Colon (tissue), 2 donors: Measurements from ENCODE around the gene TTLL4.
"Not testable (repeated sequence)": the region's sequence is repeated elsewhere in the genome, so short reads cannot be mapped to it uniquely, and the experiment has no call there.

Experiments
- FAIRE-seq: peaks from 2 replicates; lab custom pipeline; 2012; peaks lifted over from hg19 to GRCh38; lab: Jason Lieb, UNC
- donor health status: control.
- donor health status: control.

The TTLL4 gene

GRCh38 chr2:218745160-218745558 is 34.5 kb downstream of the TTLL4 start:
- FAIRE-seq, result no peak

DNA sequence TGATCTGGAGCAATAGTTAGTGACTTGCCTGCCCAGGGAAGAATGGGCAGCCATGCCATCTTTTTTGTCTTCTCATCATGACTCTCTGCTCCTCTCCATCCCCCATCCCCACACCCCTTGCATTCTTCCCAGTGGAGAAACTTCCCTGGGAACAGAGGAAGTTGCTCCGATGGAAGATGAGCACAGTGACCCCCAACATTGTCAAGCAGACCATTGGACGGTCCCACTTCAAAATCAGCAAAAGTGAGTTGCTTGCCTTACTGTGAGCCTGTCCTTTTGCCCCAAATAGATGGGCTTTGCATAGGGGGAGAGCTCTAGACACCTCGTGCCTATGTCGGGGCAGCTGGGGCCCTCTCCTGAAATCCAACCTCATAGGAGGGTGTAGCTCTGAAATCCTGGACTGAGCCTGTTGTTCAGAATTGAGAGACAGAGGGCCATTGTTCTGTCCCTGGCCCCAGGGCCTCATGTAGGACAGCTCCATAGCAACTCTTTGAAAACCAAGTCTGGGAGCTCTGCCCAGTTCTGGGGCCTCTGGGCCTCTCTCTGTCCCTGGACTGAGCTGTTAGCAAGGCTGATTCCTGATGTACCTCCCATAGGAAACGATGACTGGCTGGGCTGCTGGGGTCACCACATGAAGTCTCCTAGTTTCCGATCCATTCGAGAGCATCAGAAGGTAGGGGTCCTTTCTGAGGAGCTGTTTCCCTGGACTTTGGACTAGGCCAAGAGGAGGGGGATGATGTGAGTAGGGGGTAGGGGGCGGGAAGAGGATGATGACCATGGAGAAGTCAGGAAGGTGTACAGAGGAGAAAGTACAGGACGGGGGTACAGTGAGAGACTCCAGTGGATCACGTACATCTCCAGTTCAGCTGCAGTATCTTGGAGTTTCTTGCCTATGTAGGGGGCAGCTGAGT is 35.2 kb downstream of the TTLL4 start:
- FAIRE-seq, result no peak

- no peak for FAIRE-seq
These were observed 35.8 kb downstream of the TTLL4 start for GRCh38 chr2:218746470-218746795.

DNA sequence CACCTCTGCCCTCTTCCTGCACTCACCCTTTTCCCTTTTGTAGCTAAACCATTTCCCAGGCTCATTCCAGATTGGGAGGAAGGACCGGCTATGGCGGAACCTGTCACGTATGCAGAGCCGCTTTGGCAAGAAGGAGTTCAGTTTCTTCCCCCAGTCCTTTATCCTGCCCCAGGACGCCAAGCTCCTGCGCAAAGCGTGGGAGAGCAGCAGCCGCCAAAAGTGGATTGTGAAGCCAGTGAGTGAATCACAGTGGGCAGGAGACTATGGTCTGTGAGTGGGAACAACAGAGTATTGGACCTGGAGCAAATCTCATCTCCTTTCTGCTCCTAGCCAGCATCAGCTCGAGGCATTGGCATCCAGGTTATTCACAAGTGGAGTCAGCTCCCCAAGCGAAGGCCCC is 36.3 kb downstream of the TTLL4 start:
- no peak for FAIRE-seq

DNA sequence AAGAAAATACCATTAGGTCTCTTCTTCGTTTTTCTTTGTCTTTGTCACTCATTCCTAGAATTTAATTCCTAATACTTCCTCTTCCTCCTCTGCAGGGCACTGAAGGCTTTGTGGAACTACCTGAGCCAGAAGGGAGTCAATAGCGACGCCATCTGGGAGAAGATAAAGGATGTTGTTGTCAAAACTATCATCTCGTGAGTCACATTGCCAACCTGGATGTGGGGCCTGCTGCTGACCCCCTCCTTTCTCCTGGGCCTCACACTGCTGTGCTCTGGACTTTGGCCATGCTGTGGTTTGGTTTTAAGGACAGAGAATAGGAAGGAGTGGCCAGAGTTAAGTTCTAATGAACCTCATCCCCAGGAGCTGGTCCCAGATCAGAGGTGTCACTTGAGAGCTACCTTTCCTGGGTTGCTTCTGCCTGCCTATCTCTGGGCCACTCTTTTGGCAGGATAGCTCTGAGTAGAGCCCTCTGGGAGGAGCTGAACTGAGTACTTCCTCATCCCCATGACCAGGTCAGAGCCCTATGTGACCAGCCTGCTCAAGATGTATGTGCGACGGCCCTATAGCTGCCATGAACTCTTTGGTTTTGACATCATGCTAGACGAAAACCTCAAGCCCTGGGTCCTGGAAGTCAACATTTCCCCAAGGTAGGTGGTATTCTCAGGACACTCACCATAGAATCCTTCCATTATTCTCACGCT is 38.3 kb downstream of the TTLL4 start:
- FAIRE-seq, result no peak

DNA sequence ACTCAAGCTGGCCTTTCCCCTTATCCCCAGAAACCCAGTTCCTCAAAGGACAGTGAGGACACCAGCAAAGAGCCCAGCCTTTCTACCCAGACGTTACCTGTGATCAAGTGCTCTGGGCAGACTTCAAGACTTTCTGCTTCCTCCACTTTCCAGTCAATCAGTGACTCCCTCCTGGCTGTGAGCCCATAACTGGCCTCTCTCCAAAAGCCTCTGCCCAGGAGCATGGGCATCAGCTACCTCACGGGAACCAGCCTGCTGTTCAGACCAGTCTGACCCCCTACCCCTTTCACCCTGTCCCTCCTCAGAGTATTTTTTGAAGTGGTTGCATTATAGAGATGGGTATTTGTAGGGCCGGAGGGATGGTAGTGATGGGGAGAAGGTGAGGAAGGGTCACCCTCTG is 43.6 kb downstream of the TTLL4 start:
- no peak for FAIRE-seq

- no peak for FAIRE-seq
These were observed 44.1 kb downstream of the TTLL4 start for GRCh38 chr2:218754781-218755180.

DNA sequence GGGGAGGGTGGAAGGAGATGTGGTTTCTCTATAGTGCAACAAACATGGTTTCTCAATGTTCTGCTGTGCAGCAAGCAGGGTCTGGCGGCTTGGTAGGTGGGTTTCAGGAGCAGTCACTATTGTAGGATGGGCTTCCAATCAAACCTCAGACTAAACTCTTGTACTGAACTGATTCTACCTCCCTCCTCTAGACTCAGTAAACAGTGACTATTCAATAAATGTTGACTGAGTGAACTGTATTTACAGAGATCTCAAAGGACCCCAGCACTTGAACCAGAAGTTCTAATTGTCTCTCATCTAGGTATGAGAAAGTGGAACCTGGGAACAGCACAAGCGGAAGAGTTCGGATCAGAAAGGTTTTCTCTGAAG is 44.5 kb downstream of the TTLL4 start:
- no peak for FAIRE-seq

GRCh38 chr2:218755567-218756404 is 45.2 kb downstream of the TTLL4 start:
- FAIRE-seq, result no peak

DNA sequence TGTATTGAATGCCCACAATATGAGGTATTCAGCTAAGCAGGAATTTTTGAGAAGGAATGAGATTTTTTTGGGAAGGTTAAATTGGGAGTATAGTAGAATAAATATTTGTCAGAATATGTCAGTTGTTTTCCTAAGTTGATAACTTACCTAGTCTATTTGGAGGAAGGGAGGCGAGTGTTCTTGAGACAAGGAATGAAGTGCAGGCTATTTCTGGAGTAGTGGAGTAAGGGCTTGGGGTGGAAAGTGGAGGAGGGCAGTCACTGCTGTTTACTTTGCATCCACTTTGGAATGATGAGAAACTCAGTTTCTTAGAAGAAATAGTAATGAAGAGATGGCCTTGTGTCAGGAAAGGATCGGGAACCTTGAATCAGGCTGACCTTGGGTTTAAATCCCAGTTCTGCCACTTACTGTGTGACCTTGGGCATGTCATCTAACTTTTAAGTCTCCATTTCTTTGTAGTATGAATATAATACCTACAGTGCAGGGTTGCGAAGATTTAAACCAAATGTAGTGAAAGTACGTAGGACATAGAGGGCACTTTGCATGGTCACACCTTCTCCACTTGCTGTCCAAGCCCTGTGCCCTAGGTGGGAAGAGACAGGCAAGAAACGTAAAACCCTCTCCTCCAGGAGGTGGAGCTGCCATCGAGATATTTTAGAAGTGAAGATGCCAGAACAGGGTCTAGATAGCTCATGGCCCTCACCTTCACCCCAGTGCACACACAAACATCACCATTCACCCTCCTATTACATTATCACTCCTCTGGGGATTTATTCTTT is 46.2 kb downstream of the TTLL4 start:
- no peak for FAIRE-seq

- FAIRE-seq, result no peak
These were observed 51.2 kb downstream of the TTLL4 start for GRCh38 chr2:218761795-218762194.

GRCh38 chr2:218772759-218773158 is 62.1 kb downstream of the TTLL4 start:
- not testable (repeated sequence) for FAIRE-seq

- no peak for FAIRE-seq
These were observed 63.2 kb downstream of the TTLL4 start for GRCh38 chr2:218773881-218774280.

- FAIRE-seq, result no peak
These were observed 65.9 kb downstream of the TTLL4 start for GRCh38 chr2:218776488-218776887.

DNA sequence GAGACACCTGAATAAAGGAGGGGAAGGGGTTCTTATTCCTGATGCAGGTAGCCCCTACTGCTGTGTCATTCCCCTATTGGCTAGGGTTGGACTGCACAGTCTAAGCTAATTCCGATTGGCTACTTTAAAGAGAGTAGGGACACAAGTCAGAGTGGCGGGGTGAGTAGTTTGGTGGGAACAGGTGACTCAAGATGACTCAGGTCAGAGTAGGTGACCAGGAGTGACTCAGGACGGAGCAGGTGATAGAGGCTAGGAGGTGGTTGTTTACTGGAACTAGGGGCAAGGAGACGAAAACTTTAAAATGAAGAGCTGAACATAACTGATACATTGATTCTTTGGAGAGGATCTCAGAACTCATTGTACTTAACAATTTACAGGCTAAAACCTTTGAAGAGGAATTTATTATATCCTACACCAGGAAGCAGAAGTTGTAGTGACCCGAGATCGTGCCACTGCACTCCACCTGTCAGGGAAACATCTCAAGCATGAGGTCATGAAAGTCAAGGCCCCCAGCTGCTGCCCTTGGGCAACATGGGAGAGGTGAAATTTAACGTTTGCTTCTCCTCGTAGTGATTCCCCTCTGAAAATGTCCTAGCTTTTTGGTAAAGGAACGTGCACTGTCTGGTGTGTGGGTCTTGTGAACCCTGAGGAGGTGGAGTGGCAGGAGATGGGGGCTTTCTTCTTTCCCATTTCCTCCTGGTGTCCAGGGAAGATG is 66.8 kb downstream of the TTLL4 start:
- no peak for FAIRE-seq

GRCh38 chr2:218780046-218780445 is 69.4 kb downstream of the TTLL4 start:
- no peak for FAIRE-seq

DNA sequence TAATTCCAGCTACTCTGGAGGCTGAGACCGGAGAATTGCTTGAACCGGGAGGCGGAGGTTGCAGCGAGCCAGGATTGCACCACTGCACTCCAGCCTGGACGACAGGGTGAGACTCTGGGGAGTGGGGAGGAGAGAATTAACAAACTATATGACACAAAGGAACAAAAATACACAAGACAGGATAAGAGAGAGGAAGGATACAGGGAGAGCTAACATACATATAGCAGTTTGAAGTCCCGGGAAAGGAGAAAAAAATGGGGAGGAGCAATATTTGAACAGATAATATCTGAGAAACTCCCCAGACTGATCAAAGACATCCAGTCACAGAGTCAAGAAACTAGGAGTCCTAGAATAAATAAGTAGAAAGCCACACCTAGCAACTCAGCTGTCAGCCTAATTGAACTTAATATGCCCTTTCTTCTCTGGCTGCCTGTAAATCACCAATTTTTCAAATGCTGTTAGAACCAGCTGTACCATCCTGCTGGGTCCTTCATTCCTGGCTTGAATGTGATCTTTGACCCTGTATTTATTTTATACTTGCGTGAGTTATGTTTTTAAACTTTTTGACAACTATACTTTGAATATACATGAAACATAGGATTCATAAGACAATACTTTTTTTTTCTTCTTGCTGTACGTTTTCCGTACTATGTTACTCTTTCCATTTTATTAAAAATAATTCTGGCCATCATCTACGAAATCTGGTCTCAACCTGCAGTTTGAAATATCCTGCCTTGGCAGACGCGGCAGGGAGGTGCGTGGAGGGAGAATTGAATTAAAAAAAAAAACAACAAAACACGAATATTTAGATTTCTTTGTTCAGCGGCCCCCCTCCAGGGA is 70.4 kb downstream of the TTLL4 start:
- no peak for FAIRE-seq

- no peak for FAIRE-seq
These were observed 71.3 kb downstream of the TTLL4 start, which contains the start of gene CYP27A1 for GRCh38 chr2:218781691-218782527. TSS of gene CYP27A1 (plus strand) at chr2:218782147. CDS start at chr2:218782183, 36 bp downstream.

DNA sequence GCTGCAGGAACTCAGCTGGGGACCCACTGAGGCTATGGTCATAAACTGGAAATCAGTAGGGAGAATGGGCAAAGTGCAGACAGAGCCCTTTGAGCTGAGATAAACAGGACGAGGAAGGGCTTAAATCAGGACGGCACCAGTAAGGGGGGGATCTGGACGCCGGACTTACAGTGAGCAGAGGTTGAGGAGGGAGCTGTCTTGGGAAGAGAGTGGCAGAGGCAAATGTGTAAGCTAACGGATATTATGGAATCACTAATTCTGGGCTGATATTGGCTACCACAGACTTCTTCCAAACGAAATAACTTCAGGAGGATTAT is 71.9 kb downstream of the TTLL4 start:
- FAIRE-seq, result no peak

DNA sequence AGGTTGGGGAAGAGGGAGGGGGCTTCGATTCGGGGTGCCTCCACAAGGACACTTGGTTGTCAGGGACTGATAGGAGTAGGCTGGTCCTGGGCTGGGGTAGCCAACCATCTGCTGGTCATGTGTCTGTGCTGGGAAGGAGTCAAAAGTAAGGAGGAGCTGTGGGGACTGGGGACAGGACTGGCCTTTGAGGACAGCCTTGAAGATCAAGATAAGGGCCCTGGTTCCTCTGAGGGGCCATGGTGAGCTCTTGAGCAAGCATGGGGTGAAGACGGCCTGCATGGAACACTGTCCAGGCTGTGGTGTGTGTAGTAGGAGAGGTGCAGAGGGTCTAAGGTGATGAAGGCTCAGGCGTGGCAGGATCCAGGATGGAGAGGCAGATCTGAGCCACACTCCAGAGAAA is 73.1 kb downstream of the TTLL4 start:
- FAIRE-seq, result no peak
